ENCODE data around the gene OPCML.

The OPCML gene

DNA sequence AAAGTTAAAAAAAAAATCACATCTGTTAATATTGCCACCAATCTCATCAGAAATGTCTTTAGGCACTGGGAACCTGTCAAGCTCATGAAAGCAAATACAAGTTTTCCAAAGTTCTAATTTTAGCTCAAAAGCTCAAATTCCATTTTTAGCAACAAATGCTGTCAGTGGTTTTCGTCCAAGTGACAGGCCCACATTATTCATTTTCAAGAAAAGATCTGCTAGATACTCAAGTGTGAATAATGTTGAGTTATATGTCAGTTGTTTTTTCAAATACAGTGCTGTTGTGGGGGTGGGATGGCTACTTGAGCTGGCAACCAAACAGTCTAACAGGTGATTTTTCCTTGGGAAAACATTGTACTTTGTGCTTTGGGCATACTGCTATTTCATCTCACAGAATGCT lies 1072.6 kb downstream of the OPCML start:
- TF ChIP-seq, protein P1, sequence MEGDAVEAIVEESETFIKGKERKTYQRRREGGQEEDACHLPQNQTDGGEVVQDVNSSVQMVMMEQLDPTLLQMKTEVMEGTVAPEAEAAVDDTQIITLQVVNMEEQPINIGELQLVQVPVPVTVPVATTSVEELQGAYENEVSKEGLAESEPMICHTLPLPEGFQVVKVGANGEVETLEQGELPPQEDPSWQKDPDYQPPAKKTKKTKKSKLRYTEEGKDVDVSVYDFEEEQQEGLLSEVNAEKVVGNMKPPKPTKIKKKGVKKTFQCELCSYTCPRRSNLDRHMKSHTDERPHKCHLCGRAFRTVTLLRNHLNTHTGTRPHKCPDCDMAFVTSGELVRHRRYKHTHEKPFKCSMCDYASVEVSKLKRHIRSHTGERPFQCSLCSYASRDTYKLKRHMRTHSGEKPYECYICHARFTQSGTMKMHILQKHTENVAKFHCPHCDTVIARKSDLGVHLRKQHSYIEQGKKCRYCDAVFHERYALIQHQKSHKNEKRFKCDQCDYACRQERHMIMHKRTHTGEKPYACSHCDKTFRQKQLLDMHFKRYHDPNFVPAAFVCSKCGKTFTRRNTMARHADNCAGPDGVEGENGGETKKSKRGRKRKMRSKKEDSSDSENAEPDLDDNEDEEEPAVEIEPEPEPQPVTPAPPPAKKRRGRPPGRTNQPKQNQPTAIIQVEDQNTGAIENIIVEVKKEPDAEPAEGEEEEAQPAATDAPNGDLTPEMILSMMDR (IDR thresholded peaks at IDR 0.05), result no peak

DNA sequence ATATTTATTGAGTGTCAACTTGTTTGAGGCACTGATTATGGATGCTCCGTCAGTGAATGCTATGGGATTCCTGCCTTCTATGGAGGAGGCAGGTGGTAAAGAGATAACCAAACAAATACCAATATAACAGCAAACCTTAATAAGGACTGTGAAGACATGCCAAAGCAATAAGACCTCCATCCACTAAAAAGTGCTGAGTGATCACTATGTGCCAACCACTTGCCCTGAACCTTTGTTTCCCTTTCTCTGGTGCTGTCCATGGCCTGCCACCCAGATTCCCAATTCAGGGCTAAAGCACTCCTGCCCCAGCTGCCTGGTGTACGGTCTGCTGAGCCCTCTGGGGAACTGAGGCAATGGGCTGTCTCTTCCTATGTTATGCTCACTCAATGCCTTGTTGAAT lies 1074.9 kb downstream of the OPCML start:
- TF ChIP-seq, protein P1 (IDR thresholded peaks at IDR 0.05), result no peak

DNA sequence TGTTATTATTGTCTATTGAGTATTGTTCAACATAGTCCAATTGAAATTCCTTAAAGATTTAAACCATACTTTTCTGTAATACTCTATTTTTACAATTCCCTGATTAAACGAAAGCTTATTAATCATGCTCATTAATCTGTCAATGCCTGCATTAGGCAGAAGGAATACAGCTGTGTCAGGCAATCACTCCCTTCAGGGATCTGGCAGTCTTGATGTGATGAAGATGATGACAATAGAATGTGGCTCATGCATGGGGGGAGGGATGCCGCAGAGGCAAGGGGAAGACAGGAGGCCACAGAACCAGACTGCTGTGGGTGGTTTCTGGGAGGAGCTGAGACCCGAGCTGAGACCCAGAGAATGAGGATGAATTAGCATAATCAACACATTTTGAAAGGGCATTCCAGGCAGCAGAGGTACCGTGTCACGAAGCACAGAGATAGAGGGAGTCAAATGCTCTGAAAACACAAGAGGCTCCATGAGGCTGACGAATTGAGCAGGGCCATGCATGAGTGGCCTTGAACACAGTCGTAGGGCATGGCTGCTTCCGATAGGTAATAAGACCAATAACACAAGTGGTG lies 1075.5 kb downstream of the OPCML start:
- TF ChIP-seq, protein P1 (IDR thresholded peaks at IDR 0.05), result no peak

DNA sequence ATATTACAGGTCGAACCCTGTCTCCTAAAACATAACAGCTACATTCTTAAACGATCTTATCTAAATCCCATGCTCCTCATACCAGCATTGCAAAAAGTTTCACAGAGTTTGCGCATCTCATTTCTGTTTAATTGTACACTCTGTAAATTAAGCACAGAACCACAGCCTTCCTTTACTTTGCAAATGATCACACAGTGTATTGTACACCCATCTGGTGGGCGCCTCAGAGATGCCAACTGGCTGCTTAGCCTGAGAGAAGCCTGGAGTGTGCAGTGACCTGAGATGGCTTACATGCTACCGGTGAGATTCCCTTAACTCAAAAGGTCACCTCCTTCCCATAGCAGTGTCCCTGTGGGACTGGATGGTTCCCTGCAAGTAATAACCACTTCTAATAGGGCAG lies 1077.3 kb downstream of the OPCML start:
- TF ChIP-seq, protein P1 (IDR thresholded peaks at IDR 0.05), result no peak

DNA sequence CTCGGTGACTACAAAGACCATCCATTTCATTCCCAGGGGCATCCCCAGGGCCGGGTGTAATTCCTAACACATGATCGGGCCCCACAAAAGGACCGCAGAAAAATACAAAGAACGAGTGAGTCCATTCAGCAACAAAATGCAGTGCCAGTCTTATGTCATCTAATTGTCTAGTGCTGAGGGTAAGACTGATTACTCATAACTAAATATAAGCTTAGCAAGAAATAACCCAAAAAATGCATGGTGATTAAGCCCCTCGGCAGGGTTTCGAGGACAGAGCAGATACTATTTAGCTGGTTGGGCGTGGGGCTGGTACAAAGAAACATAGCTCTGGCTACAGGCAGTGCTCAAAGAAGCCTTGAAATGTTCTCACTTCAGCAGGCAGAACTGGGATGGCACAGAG lies 1078.9 kb downstream of the OPCML start:
- TF ChIP-seq, protein P1 (IDR thresholded peaks at IDR 0.05), result no peak

DNA sequence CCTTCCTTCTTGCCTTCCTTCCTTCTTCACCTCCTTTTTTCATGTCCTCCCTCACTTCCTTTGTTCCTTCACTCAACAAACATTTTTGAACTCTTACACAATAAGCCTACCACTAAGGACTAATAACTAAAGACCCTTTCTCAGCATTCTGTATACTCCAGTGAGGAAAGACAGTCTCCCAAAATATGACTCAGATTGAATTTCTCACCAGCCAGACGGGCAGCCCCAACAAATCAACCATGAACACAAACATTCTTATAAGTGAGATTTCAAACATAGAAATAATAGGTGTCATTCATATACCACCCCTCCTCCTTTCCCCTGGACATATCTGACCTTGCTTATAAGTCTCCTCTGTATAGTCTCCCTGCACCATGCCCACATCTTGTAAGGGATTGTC lies 1079.7 kb downstream of the OPCML start:
- TF ChIP-seq, protein P1 (IDR thresholded peaks at IDR 0.05), result no peak

DNA sequence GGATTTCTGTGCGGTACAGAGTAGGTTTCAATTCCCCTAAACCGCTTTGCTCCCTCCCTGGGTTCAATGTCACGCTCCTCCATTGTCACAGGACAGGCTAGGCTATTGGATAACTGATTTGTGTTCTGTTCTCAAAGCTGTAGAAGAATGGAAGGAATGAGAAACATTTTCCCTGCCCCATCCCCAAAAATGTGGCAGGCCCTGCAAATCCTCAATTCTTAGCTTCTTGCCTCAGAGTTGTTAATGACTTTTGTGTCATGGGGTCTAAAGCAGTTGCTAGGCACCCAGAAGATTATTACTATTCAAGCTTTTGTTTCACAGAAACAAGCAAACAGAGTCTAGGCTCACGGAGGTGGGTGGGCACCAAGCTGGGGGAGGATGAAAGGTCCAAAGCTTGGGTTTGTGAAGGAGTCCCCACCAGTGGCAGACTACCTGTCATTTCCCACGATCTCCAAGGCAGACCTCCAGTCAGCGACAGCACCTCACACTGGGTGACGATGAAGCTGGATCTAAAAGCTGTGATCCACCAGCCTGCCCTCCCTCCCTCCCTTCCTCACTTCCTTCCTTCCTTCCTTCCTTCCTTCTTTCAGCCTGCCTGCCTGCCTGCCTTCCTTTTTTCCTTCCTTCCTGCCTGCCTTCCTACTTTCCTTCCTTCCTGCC lies 1080.2 kb downstream of the OPCML start:
- TF ChIP-seq, protein P1 (IDR thresholded peaks at IDR 0.05), result no peak
